Measurements from ENCODE around the gene MPPED2.
"Not testable (repeated sequence)": the region's sequence is repeated elsewhere in the genome, so short reads cannot be mapped to it uniquely, and the experiment has no call there.

MPPED2 gene

GRCh38 chr11:30560206-30561106 is 25.7 kb downstream of the MPPED2 start:
- Histone ChIP-seq H2AFZ (ENCODE audit: low read depth, low read length) (no peak overlapping the region), H3K4me2 (ENCODE audit: low read length) (no peak overlapping the region), H3K4me3 (ENCODE audit: low read length) (no peak overlapping the region), H3K4me1 (ENCODE audit: low read length) (no peaks in the 10 kb centered on the region), H3K27ac (ENCODE audit: low read length) (no peak overlapping the region), H3K9ac (ENCODE audit: low read length) (no peak overlapping the region), H3K9me3 (ENCODE audit: insufficient read depth, low read length) (no peaks in the 10 kb centered on the region), H3K36me3 (replicated peaks; ENCODE audit: low read depth, low read length) (no peaks in the 10 kb centered on the region), H4K20me1 (ENCODE audit: insufficient read depth, low read length) (no peaks in the 10 kb centered on the region), H3K27me3 (ENCODE audit: low read depth, low read length) (no peaks in the 10 kb centered on the region), H3K79me2 (ENCODE audit: low read length) (no peaks in the 10 kb centered on the region)
- TF ChIP-seq CTCF (IDR thresholded peaks at IDR 0.05; ENCODE audit: low read depth, low read length) (no peak), EZH2phosphoT487 (IDR thresholded peaks at IDR 0.05; ENCODE audit: low read depth) (no peak)

GRCh38 chr11:30559004-30559403 is 27.1 kb downstream of the MPPED2 start:
- TF ChIP-seq EZH2phosphoT487 (IDR thresholded peaks at IDR 0.05; ENCODE audit: low read depth) (no peak), CTCF (IDR thresholded peaks at IDR 0.05; ENCODE audit: low read depth, low read length) (no peak)
- Histone ChIP-seq H3K9me3 (ENCODE audit: insufficient read depth, low read length) (no peaks in the 10 kb centered on the region), H2AFZ (ENCODE audit: low read depth, low read length) (no peak overlapping the region), H4K20me1 (ENCODE audit: insufficient read depth, low read length) (no peaks in the 10 kb centered on the region), H3K27ac (ENCODE audit: low read length) (no peak overlapping the region), H3K79me2 (ENCODE audit: low read length) (no peaks in the 10 kb centered on the region), H3K27me3 (ENCODE audit: low read depth, low read length) (no peaks in the 10 kb centered on the region), H3K9ac (ENCODE audit: low read length) (no peak overlapping the region), H3K4me1 (ENCODE audit: low read length) (no peaks in the 10 kb centered on the region), H3K4me2 (ENCODE audit: low read length) (no peak overlapping the region), H3K36me3 (replicated peaks; ENCODE audit: low read depth, low read length) (no peaks in the 10 kb centered on the region), H3K4me3 (ENCODE audit: low read length) (no peak overlapping the region)

GRCh38 chr11:30554587-30554986 is 31.6 kb downstream of the MPPED2 start:
- H3K9ac ChIP-seq (ENCODE audit: low read length); H3K79me2 ChIP-seq (ENCODE audit: low read length); H3K4me3 ChIP-seq (ENCODE audit: low read length); H2AFZ ChIP-seq (ENCODE audit: low read depth, low read length); H4K20me1 ChIP-seq (ENCODE audit: insufficient read depth, low read length); H3K27me3 ChIP-seq (ENCODE audit: low read depth, low read length); H3K4me1 ChIP-seq (ENCODE audit: low read length); H3K4me2 ChIP-seq (ENCODE audit: low read length); H3K27ac ChIP-seq (ENCODE audit: low read length); H3K36me3 ChIP-seq (replicated peaks; ENCODE audit: low read depth, low read length); H3K9me3 ChIP-seq (ENCODE audit: insufficient read depth, low read length): not testable (repeated sequence)

GRCh38 chr11:30553521-30554110 is 32.5 kb downstream of the MPPED2 start:
- H3K4me3 ChIP-seq (ENCODE audit: low read length): no peak overlapping the region
- no peaks in the 10 kb centered on the region for H3K9me3 ChIP-seq (ENCODE audit: insufficient read depth, low read length)
- no peak overlapping the region for H3K27ac ChIP-seq (ENCODE audit: low read length)

More at GRCh38 chr11:30553521-30554110, 32.5 kb downstream of the MPPED2 start:
- TF ChIP-seq EZH2phosphoT487 (IDR thresholded peaks at IDR 0.05; ENCODE audit: low read depth): no peak
- no peak for TF ChIP-seq CTCF (IDR thresholded peaks at IDR 0.05; ENCODE audit: low read depth, low read length)
- Histone ChIP-seq H3K36me3 (replicated peaks; ENCODE audit: low read depth, low read length) (no peaks in the 10 kb centered on the region), H3K27me3 (ENCODE audit: low read depth, low read length) (no peaks in the 10 kb centered on the region), H3K4me2 (ENCODE audit: low read length) (no peak overlapping the region), H3K9ac (ENCODE audit: low read length) (no peak overlapping the region), H3K4me1 (ENCODE audit: low read length) (no peaks in the 10 kb centered on the region), H3K79me2 (ENCODE audit: low read length) (no peaks in the 10 kb centered on the region), H2AFZ (ENCODE audit: low read depth, low read length) (no peak overlapping the region), H4K20me1 (ENCODE audit: insufficient read depth, low read length) (no peaks in the 10 kb centered on the region)

Data from OCI-LY3 (cell line).